HL-60 (cell line): Measurements from ENCODE around the gene CLDND1.

ENCODE experiments used
- CTCF ChIP-seq: IDR thresholded peaks from one replicate; pipeline ENCODE4 v1.5.1; 2011; ENCODE audit warnings: low read length, control low read depth, inconsistent platforms; ENCODE audit not compliant: insufficient read depth
- GABPA ChIP-seq: IDR thresholded peaks from 2 replicates; pipeline ENCODE4 v1.6.1; 2012; ENCODE audit warnings: low read depth
- POLR2AphosphoS5 ChIP-seq: IDR thresholded peaks from 2 replicates; pipeline ENCODE4 v1.6.1; 2012; ENCODE audit warnings: low read depth

- no peak for TF ChIP-seq CTCF
- no peak for TF ChIP-seq GABPA
- TF ChIP-seq POLR2AphosphoS5: no peak
These were observed 39.2 kb upstream of the CLDND1 start for GRCh38 chr3:98561727-98562521.
